Smooth muscle cell (in vitro differentiated cells): ENCODE measurements around the gene CACNA1C. TPM values are rescaled to one million over a fixed set of nuclear protein-coding genes. Genes with fewer than 3 reads are reported as not detected.

Experiments
- DNase-seq: peaks from one replicate; lab custom pipeline; 2025; ENCODE audit not compliant: unreplicated experiment; lab: John Stamatoyannopoulos, UW
- H2AFZ ChIP-seq: fragments of 200-600 bp; sonication (generic); 2 replicates; pipeline ENCODE4 v1.6.0; 2016; ENCODE audit warnings: antibody characterized with exemption, low read depth, mild to moderate bottlenecking
- H3F3A ChIP-seq: fragments of 200-600 bp; sonication (generic); 2 replicates; pipeline ENCODE4 v1.6.0; 2017; ENCODE audit warnings: antibody characterized with exemption, low read depth
- H3K27ac ChIP-seq: fragments of 200-600 bp; sonication (generic); 2 replicates; pipeline ENCODE4 v1.5.1; 2016; ENCODE audit warnings: low read depth, mild to moderate bottlenecking
- H3K27me3 ChIP-seq: fragments of 200-600 bp; sonication (generic); 2 replicates; pipeline ENCODE4 v1.6.1; 2016; ENCODE audit warnings: low read depth, mild to moderate bottlenecking
- H3K36me3 ChIP-seq: fragments of 200-600 bp; sonication (generic); 2 replicates; pipeline ENCODE4 v1.5.1; 2016; ENCODE audit warnings: low read depth
- H3K4me1 ChIP-seq: fragments of 200-600 bp; sonication (generic); 2 replicates; pipeline ENCODE4 v1.5.1; 2016; ENCODE audit warnings: low read depth
- H3K4me2 ChIP-seq: fragments of 200-600 bp; sonication (generic); 2 replicates; pipeline ENCODE4 v1.6.0; 2016; ENCODE audit warnings: mild to moderate bottlenecking
- H3K4me3 ChIP-seq: fragments of 200-600 bp; sonication (generic); 2 replicates; pipeline ENCODE4 v1.5.1; 2016; ENCODE audit warnings: mild to moderate bottlenecking
- H3K79me2 ChIP-seq: fragments of 200-600 bp; sonication (generic); 2 replicates; pipeline ENCODE4 v1.6.0; 2016; ENCODE audit warnings: low read depth, mild to moderate bottlenecking
- H3K9ac ChIP-seq: fragments of 200-600 bp; sonication (generic); 2 replicates; pipeline ENCODE4 v1.6.0; 2016; ENCODE audit warnings: low read depth
- H3K9me3 ChIP-seq: fragments of 200-600 bp; sonication (generic); replicated peaks from 2 replicates; pipeline ENCODE4 v1.5.1; 2016; ENCODE audit warnings: low read depth
- H4K20me1 ChIP-seq: fragments of 200-600 bp; sonication (generic); 2 replicates; pipeline ENCODE4 v1.6.0; 2016; ENCODE audit warnings: low read depth
- WGBS: methylation state at CpG from one replicate; pipeline ENCODE4 v1.1.7; 2016; ENCODE audit warnings: low lambda C conversion rate; 5-methylcytosine and 5-hydroxymethylcytosine counted together
- polyA plus RNA-seq: library from polyadenylated mRNA; unstranded; fragments of >200 nt; fragmentation: Nextera tagmentation; extraction: Ambion mirVana; gene quantifications from 2 replicates; pipeline ENCODE4 v1.2.1, GENCODE V29; 2016
- total RNA-seq: library from RNA; depleted of rRNA; stranded (reverse); fragments of >200 nt; gene quantifications from 2 replicates; pipeline ENCODE4 v1.2.3, GENCODE V29; 2014
- TF ChIP-seq, protein P1 (sequence below): fragments of 200-600 bp; sonication (generic); IDR thresholded peaks from 2 replicates; pipeline ENCODE4 v1.5.1; 2017; ENCODE audit warnings: borderline replicate concordance, mild to moderate bottlenecking, antibody characterized with exemption; ENCODE audit not compliant: insufficient read depth, poor library complexity, severe bottlenecking

Gene CACNA1C
- total and polyA plus RNA-seq, 2 experiments from 2014 or later = 1.6 to 4.5 TPM

DNA sequence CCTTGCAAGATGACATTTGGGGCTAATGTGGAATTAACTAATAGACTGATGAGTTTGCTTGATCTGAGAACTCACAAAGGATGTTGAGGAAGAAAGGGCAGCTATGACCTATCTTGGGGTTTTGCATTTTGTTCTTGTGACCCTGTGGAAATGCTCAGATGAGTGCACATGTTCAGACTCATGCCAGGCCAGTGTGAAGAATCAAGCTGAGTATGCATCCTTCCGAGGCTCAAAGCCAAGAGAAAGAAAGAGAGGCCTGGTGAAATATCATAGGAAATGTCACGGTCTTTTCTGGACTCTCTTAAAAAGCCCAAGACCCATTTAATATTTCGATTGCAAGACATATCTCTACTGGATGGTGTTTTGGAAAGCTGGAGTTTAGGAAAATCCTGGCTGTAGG is 96.3 kb downstream of the CACNA1C start:
- H3K27me3 ChIP-seq = no peaks in the 10 kb centered on the region
- DNase-seq = no peak
- no peaks in the 10 kb centered on the region for H3K79me2 ChIP-seq
- no peaks in the 10 kb centered on the region for H3K9me3 ChIP-seq
- TF ChIP-seq, protein P1, sequence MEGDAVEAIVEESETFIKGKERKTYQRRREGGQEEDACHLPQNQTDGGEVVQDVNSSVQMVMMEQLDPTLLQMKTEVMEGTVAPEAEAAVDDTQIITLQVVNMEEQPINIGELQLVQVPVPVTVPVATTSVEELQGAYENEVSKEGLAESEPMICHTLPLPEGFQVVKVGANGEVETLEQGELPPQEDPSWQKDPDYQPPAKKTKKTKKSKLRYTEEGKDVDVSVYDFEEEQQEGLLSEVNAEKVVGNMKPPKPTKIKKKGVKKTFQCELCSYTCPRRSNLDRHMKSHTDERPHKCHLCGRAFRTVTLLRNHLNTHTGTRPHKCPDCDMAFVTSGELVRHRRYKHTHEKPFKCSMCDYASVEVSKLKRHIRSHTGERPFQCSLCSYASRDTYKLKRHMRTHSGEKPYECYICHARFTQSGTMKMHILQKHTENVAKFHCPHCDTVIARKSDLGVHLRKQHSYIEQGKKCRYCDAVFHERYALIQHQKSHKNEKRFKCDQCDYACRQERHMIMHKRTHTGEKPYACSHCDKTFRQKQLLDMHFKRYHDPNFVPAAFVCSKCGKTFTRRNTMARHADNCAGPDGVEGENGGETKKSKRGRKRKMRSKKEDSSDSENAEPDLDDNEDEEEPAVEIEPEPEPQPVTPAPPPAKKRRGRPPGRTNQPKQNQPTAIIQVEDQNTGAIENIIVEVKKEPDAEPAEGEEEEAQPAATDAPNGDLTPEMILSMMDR = no peak
- no peak overlapping the region for H3K4me3 ChIP-seq
- no peaks in the 10 kb centered on the region for H3F3A ChIP-seq
- no peak overlapping the region for H3K27ac ChIP-seq
- no peak overlapping the region for H2AFZ ChIP-seq
- peaks cover 9% of the 10 kb centered on the region for H3K4me1 ChIP-seq
- H3K9ac ChIP-seq = no peak overlapping the region
- no peak overlapping the region for H3K4me2 ChIP-seq
- no peaks in the 10 kb centered on the region for H3K36me3 ChIP-seq
- WGBS = 92% methylated on average over 3 of the region's 3 CpGs
- no peaks in the 10 kb centered on the region for H4K20me1 ChIP-seq

DNA sequence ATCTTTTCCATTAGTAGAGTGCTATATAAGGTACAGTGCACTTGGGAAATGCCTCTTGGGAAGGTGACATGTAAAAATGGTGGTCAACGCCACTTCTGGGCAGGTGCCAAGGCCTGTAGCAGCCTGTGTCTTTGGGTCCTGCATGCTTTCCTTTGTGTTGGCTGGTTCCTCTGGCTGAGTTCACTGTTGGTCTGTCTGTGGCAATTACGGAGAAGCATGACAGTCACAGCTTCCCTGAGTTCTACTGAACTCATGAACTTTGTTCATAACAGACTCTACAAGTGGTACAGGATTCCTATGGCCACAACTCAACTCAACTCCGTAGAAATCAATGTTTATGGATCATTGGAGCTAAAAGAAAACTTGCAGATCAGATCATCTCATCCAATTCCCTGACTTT is 98.0 kb downstream of the CACNA1C start:
- Histone ChIP-seq H3K27me3 (no peaks in the 10 kb centered on the region), H3K36me3 (no peaks in the 10 kb centered on the region), H3K4me1 (peaks cover 14% of the 10 kb centered on the region), H3K4me2 (no peak overlapping the region), H3K9ac (no peak overlapping the region), H3K27ac (no peak overlapping the region), H3K9me3 (no peaks in the 10 kb centered on the region), H3F3A (no peaks in the 10 kb centered on the region), H2AFZ (no peak overlapping the region), H4K20me1 (no peaks in the 10 kb centered on the region), H3K79me2 (no peaks in the 10 kb centered on the region), H3K4me3 (no peak overlapping the region)
- WGBS = 99% methylated on average over 3 of the region's 3 CpGs
- DNase-seq = no peak
- TF ChIP-seq, protein P1 = no peak

DNA sequence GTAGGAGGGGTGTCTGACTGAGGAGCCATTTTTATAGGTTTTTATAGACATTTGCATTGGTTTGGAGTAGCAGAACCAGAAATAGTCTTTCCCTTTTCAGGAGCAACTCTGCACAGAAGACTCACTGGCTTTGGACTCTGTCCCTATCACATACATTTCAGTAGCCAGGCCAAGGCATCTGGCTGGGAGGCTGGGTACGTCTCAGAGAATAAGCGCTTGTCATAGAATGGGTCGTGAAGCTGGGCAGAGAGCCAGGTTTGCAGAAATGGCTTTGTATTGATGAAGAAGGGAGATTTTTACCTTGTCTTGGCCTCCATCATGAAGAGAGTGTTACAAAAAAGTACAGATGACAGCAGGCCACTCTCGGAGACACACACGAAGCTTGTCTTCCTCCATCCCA is 98.6 kb downstream of the CACNA1C start:
- DNase-seq = no peak
- TF ChIP-seq, protein P1 = no peak
- Histone ChIP-seq H3K4me2 (no peak overlapping the region), H3F3A (no peaks in the 10 kb centered on the region), H2AFZ (no peak overlapping the region), H3K27me3 (no peaks in the 10 kb centered on the region), H3K79me2 (no peaks in the 10 kb centered on the region), H3K4me1 (peaks cover 14% of the 10 kb centered on the region), H3K4me3 (no peak overlapping the region), H3K9ac (no peak overlapping the region), H3K27ac (no peak overlapping the region), H4K20me1 (no peaks in the 10 kb centered on the region), H3K9me3 (no peaks in the 10 kb centered on the region), H3K36me3 (no peaks in the 10 kb centered on the region)
- WGBS = 92% methylated on average over 5 of the region's 5 CpGs

DNA sequence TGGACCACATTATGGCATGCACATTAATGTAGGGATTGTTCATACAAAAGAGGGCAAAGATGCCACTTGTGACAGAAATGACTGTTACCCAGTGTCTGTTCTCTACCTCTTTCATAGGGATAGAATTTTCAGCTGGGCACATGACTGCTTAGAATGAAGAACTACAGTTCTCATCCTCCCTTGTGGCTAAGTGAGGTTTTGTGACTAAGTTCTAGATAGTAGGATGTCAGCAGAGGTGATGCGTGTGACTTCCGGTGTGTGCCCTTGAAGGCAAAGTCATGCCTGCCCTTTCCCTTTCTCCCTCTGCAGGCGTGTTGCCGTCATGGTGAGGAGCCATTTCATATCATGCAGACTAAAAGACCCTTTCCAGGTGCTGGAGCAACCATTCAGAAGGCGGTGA is 99.3 kb downstream of the CACNA1C start:
- 97% methylated on average over 5 of the region's 5 CpGs for WGBS
- H3K79me2 ChIP-seq = no peaks in the 10 kb centered on the region

More for the DNA sequence above, 99.3 kb downstream of the CACNA1C start:
- Histone ChIP-seq H3F3A (no peaks in the 10 kb centered on the region), H3K9me3 (no peaks in the 10 kb centered on the region), H3K27ac (no peak overlapping the region), H3K27me3 (no peaks in the 10 kb centered on the region), H3K36me3 (no peaks in the 10 kb centered on the region), H3K4me2 (no peak overlapping the region), H2AFZ (no peak overlapping the region), H3K4me1 (peaks cover 14% of the 10 kb centered on the region), H4K20me1 (no peaks in the 10 kb centered on the region), H3K9ac (no peak overlapping the region), H3K4me3 (no peak overlapping the region)
- no peak for DNase-seq
- TF ChIP-seq, protein P1 = no peak
